Endothelial cell of umbilical vein (primary cell): ENCODE data around the gene CCDC195.

Experiments used
- EZH2 ChIP-seq: IDR thresholded peaks from 2 replicates; pipeline ENCODE4 v1.6.1; 2012; ENCODE audit warnings: borderline replicate concordance, low read depth, mild to moderate bottlenecking, moderate library complexity, low read length, inconsistent platforms; ENCODE audit not compliant: severe bottlenecking
- POLR2A ChIP-seq: IDR thresholded peaks from 2 replicates; pipeline ENCODE4 v1.6.1; 2012; ENCODE audit warnings: low read depth, mild to moderate bottlenecking, control low read depth, low read length
- POLR2AphosphoS5 ChIP-seq: IDR thresholded peaks from 2 replicates; pipeline ENCODE4 v1.6.1; 2012; ENCODE audit warnings: low read depth, mild to moderate bottlenecking, control low read depth, low read length, moderate library complexity; ENCODE audit not compliant: insufficient read depth
- TF ChIP-seq, protein P1 (sequence below), 2 donors: IDR thresholded peaks; 1 replicate in 1 of 2; 2 replicates in 1 of 2; pipeline ENCODE4 v1.5.1; 2011; ENCODE audit warnings: low read length in 2 of 2, mild to moderate bottlenecking in 2 of 2, moderate library complexity in 2 of 2, control low read depth in 1 of 2, inconsistent platforms in 1 of 2, low read depth in 1 of 2; ENCODE audit not compliant: insufficient read depth in 1 of 2; ENCODE audit errors: extremely low read depth in 1 of 2
- TF ChIP-seq, protein P2 (sequence below): IDR thresholded peaks from 2 replicates; pipeline ENCODE4 v1.6.1; 2011; ENCODE audit not compliant: insufficient read depth, insufficient read length

DNA sequence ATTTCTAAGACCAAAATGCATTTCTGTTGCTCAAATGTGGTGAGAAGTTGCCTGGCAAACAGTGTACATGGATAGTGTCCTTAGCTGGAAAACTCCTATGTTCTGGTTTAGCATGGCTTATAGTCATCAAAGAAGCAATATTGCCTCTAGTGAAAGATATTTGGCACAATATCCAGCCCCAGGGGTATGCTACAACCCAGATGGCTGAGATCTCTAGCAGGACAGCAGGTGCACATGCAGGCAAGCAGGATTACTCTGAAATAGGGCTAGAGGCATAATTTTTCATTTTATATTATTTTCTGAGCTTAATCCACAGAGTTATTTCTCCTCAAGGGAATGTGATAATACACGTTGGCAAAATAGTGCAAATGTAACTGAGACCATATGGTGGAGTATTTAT, 34.0 kb downstream of the CCDC195 start:
- TF ChIP-seq POLR2A (no peak), POLR2AphosphoS5 (no peak), EZH2 (no peak)
- TF ChIP-seq, protein P1, sequence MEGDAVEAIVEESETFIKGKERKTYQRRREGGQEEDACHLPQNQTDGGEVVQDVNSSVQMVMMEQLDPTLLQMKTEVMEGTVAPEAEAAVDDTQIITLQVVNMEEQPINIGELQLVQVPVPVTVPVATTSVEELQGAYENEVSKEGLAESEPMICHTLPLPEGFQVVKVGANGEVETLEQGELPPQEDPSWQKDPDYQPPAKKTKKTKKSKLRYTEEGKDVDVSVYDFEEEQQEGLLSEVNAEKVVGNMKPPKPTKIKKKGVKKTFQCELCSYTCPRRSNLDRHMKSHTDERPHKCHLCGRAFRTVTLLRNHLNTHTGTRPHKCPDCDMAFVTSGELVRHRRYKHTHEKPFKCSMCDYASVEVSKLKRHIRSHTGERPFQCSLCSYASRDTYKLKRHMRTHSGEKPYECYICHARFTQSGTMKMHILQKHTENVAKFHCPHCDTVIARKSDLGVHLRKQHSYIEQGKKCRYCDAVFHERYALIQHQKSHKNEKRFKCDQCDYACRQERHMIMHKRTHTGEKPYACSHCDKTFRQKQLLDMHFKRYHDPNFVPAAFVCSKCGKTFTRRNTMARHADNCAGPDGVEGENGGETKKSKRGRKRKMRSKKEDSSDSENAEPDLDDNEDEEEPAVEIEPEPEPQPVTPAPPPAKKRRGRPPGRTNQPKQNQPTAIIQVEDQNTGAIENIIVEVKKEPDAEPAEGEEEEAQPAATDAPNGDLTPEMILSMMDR (IDR thresholded peaks at IDR 0.05; ENCODE audit: extremely low read depth in 1 of 2, insufficient read depth in 1 of 2, low read depth in 1 of 2, low read length in 2 of 2), result no peak
- TF ChIP-seq, protein P2, sequence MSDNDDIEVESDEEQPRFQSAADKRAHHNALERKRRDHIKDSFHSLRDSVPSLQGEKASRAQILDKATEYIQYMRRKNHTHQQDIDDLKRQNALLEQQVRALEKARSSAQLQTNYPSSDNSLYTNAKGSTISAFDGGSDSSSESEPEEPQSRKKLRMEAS, result no peak
